Ovary (tissue), 3 donors: ENCODE measurements around the gene YDJC.

Source experiments
- CTCF ChIP-seq, 3 donors: fragments of 450-650 bp in 2 of 3; fragments of 200-600 bp in 1 of 3; IDR thresholded peaks; one replicate each; pipeline versions ENCODE4 v1.5.1 to v1.8.0; 2016 to 2022; ENCODE audit warnings: antibody characterized with exemption in 3 of 3, mild to moderate bottlenecking in 1 of 3
- POLR2A ChIP-seq: fragments of 450-650 bp; IDR thresholded peaks from one replicate; pipeline ENCODE4 v1.6.1; 2017; ENCODE audit warnings: antibody characterized with exemption, mild to moderate bottlenecking, moderate library complexity
- donor health status: DM: no; HTN: no; CAD: no.

- TF ChIP-seq CTCF (IDR thresholded peaks at IDR 0.05) (no peak), POLR2A (no peak)
Measured at GRCh38 chr22:21579474-21579851, 50.4 kb downstream of the YDJC start.
